SH-SY5Y (cell line): ENCODE data around the gene FGD4.

Source experiments
- GATA2 ChIP-seq: IDR thresholded peaks from 2 replicates; pipeline ENCODE4 v1.6.1; 2011; ENCODE audit warnings: mild to moderate bottlenecking, low read depth, low read length
- GATA3 ChIP-seq: IDR thresholded peaks from 2 replicates; pipeline ENCODE4 v1.6.1; 2011; ENCODE audit warnings: low read depth, mild to moderate bottlenecking, low read length, moderate library complexity

- TF ChIP-seq GATA2 (no peak), GATA3 (no peak)
Observed at GRCh38 chr12:32679091-32679919, 279.9 kb downstream of the FGD4 start, which contains the start of gene DNM1L.
